ENCODE results near the gene INHBC. TPM values are rescaled to one million over a fixed set of nuclear protein-coding genes. Genes with fewer than 3 reads are reported as not detected.

The INHBC gene
- total and polyA plus RNA-seq, 8 donors = 0.37 TPM; not detected in 7

DNA sequence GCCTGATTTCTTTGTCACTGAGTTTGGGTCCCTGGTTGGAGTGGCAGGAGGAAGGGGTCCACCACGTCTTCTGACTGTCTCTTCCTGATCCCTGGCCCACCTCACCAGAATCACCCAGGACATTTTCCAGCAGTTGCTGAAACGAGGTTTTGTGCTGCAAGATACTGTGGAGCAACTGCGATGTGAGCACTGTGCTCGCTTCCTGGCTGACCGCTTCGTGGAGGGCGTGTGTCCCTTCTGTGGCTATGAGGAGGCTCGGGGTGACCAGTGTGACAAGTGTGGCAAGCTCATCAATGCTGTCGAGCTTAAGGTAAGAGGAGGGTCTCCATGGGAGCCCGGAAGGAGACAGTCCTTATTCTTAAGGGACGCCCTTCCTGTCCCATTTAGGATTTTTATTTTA, 65.6 kb downstream of the INHBC start:
- Histone ChIP-seq H3K27ac (no peak overlapping the region), H3K36me3 (peaks cover 59 to 100% (median 96%) of the 10 kb centered on the region in 4 donors), H3K27me3 (no peaks in the 10 kb centered on the region), H3K4me3 (no peak overlapping the region), H3K4me1 (no peaks in the 10 kb centered on the region), H3K9me3 (no peaks in the 10 kb centered on the region)
- intact Hi-C loops (cut with DNase I; ENCODE audit: low total_unique reads) = no loop called here
- TF ChIP-seq EP300 (IDR thresholded peaks at IDR 0.05) = no peak
- no peak for TF ChIP-seq POLR2A (IDR thresholded peaks at IDR 0.05)
- TF ChIP-seq POLR2AphosphoS5 (IDR thresholded peaks at IDR 0.05) = no peak
- 87 to 97% (median 95%) methylated on average over 11 of the region's 11 CpGs for WGBS, 5 donors
- no peak for DNase-seq

Small RNAs within 50 kb of the gene (small RNA-seq; reads per million reads assigned to genes)
- gene RNU6-879P = 0 reads per million in 4 donors

Other genes starting within 250 kb of the INHBC start
- under 1 TPM in 1 of 5 donors, not detected in 4; 0.18 TPM for gene NXPH4, start 218.0 kb upstream of the INHBC start, total RNA-seq
- gene NXPH4, start 218.0 kb upstream of the INHBC start, polyA plus RNA-seq = under 1 TPM in 2 of 3 donors, not detected in 1; 0.30 to 0.44 TPM
- gene SHMT2, start 205.1 kb upstream of the INHBC start, total RNA-seq = 10 to 100 TPM; 26.1 to 93.7 (median 77.8) TPM
- 10 to 100 TPM; 54.6 to 59.0 (median 57.1) TPM for gene SHMT2, start 205.1 kb upstream of the INHBC start, polyA plus RNA-seq
- gene STAC3, start 183.6 kb upstream of the INHBC start, total RNA-seq = 1 to 10 TPM in 2 of 5 donors, under 1 TPM in 2, not detected in 1; 0.55 to 5.1 (median 1.6) TPM
- gene STAC3, start 183.6 kb upstream of the INHBC start, polyA plus RNA-seq = 1 to 10 TPM; 1.3 to 3.8 (median 3.5) TPM
- 10 to 100 TPM; 22.8 to 64.3 (median 30.5) TPM for gene R3HDM2, start 3.7 kb upstream of the INHBC start, total RNA-seq
- gene R3HDM2, start 3.7 kb upstream of the INHBC start, polyA plus RNA-seq = 10 to 100 TPM; 12.4 to 18.6 (median 13.9) TPM
- not detected for gene INHBE, start 20.5 kb downstream of the INHBC start, total RNA-seq
- gene INHBE, start 20.5 kb downstream of the INHBC start, polyA plus RNA-seq = not detected
- gene GLI1, start 25.0 kb downstream of the INHBC start, total RNA-seq = 1 to 10 TPM in 1 of 5 donors, under 1 TPM in 4; 0.14 to 4.0 (median 0.58) TPM
- 1 to 10 TPM in 2 of 3 donors, under 1 TPM in 1; 0.53 to 2.7 (median 1.7) TPM for gene GLI1, start 25.0 kb downstream of the INHBC start, polyA plus RNA-seq
- 10 to 100 TPM in 1 of 5 donors, 1 to 10 TPM in 3, not detected in 1; 2.3 to 28.1 (median 5.8) TPM for gene ARHGAP9, start 45.1 kb downstream of the INHBC start, total RNA-seq
- 10 to 100 TPM in 1 of 3 donors, 1 to 10 TPM in 2; 5.8 to 11.1 (median 7.5) TPM for gene ARHGAP9, start 45.1 kb downstream of the INHBC start, polyA plus RNA-seq
- 1,000 to 10,000 TPM in 1 of 5 donors, 100 to 1,000 TPM in 1, 10 to 100 TPM in 3; 37.3 to 1,821 (median 71.6) TPM for gene MARS1, start 53.3 kb downstream of the INHBC start, total RNA-seq
- 10 to 100 TPM; 35.1 to 91.2 (median 51.8) TPM for gene MARS1, start 53.3 kb downstream of the INHBC start, polyA plus RNA-seq
- 100 to 1,000 TPM in 1 of 5 donors, 10 to 100 TPM in 3, 1 to 10 TPM in 1; 7.5 to 159 (median 36.2) TPM for gene DDIT3, start 85.7 kb downstream of the INHBC start, total RNA-seq
- gene DDIT3, start 85.7 kb downstream of the INHBC start, polyA plus RNA-seq = 10 to 100 TPM; 49.7 to 83.4 (median 68.7) TPM
- 100 to 1,000 TPM in 1 of 5 donors, 10 to 100 TPM in 3, 1 to 10 TPM in 1; 4.8 to 129 (median 32.2) TPM for gene MBD6, start 88.0 kb downstream of the INHBC start, total RNA-seq
- gene MBD6, start 88.0 kb downstream of the INHBC start, polyA plus RNA-seq = 10 to 100 TPM; 23.2 to 30.9 (median 28.7) TPM
- gene DCTN2, start 112.4 kb downstream of the INHBC start, total RNA-seq = 100 to 1,000 TPM in 3 of 5 donors, 10 to 100 TPM in 2; 28.6 to 177 (median 102) TPM
- gene DCTN2, start 112.4 kb downstream of the INHBC start, polyA plus RNA-seq = 100 to 1,000 TPM in 2 of 3 donors, 10 to 100 TPM in 1; 90.0 to 168 (median 110) TPM
- gene KIF5A, start 115.3 kb downstream of the INHBC start, total RNA-seq = 1 to 10 TPM in 4 of 5 donors, not detected in 1; 1.3 to 2.3 (median 1.6) TPM
- under 1 TPM; 0.19 to 0.40 (median 0.31) TPM for gene KIF5A, start 115.3 kb downstream of the INHBC start, polyA plus RNA-seq
- 100 to 1,000 TPM in 1 of 5 donors, 10 to 100 TPM in 4; 15.9 to 116 (median 46.1) TPM for gene PIP4K2C, start 156.4 kb downstream of the INHBC start, total RNA-seq
- 10 to 100 TPM; 14.1 to 39.7 (median 20.1) TPM for gene PIP4K2C, start 156.4 kb downstream of the INHBC start, polyA plus RNA-seq
- 10 to 100 TPM in 3 of 5 donors, 1 to 10 TPM in 2; 5.2 to 49.6 (median 14.3) TPM for gene DTX3, start 170.0 kb downstream of the INHBC start, total RNA-seq
- gene DTX3, start 170.0 kb downstream of the INHBC start, polyA plus RNA-seq = 10 to 100 TPM; 14.6 to 26.9 (median 17.1) TPM
- 100 to 1,000 TPM in 1 of 5 donors, 10 to 100 TPM in 4; 18.7 to 220 (median 31.8) TPM for gene ARHGEF25, start 176.7 kb downstream of the INHBC start, total RNA-seq
- 10 to 100 TPM; 22.5 to 48.4 (median 24.8) TPM for gene ARHGEF25, start 176.7 kb downstream of the INHBC start, polyA plus RNA-seq
- 1 to 10 TPM in 1 of 5 donors, not detected in 4; 1.1 TPM for gene B4GALNT1, start 198.4 kb downstream of the INHBC start, total RNA-seq
- gene B4GALNT1, start 198.4 kb downstream of the INHBC start, polyA plus RNA-seq = under 1 TPM; 0.31 to 0.75 (median 0.60) TPM

All from stomach (tissue), 9 donors.